ENCODE data around the gene GFY.

Gene GFY

GRCh38 chr19:49430678-49431329 is 5.6 kb downstream of the GFY start:
- TF ChIP-seq CTCF (IDR thresholded peaks at IDR 0.05; ENCODE audit: borderline replicate concordance, control extremely low read depth, extremely low read depth, insufficient read depth, missing control alignments), result peak; percentile 6
- in situ Hi-C loops (cut with MboI; ENCODE audit: low sequenced_read_pairs, unreplicated experiment), result loop anchor here (25.0 kb wide), 1 partner anchor 169 kb away; no protein-coding TSS in a partner anchor
- DNase-seq (ENCODE audit: low spot score), result peak; percentile 66

GRCh38 chr19:49431330-49431749 is 6.2 kb downstream of the GFY start:
- in situ Hi-C loops (cut with MboI; ENCODE audit: low sequenced_read_pairs, unreplicated experiment), result loop anchor here (25.0 kb wide), 1 partner anchor 169 kb away; no protein-coding TSS in a partner anchor
- no peak for TF ChIP-seq CTCF (IDR thresholded peaks at IDR 0.05; ENCODE audit: borderline replicate concordance, control extremely low read depth, extremely low read depth, insufficient read depth, missing control alignments)
- peak; percentile 53 for DNase-seq (ENCODE audit: low spot score)

GRCh38 chr19:49432141-49433073 is 7.2 kb downstream of the GFY start:
- no peak for TF ChIP-seq CTCF (IDR thresholded peaks at IDR 0.05; ENCODE audit: borderline replicate concordance, control extremely low read depth, extremely low read depth, insufficient read depth, missing control alignments)
- DNase-seq (ENCODE audit: low spot score), result peak; percentile 63
- in situ Hi-C loops (cut with MboI; ENCODE audit: low sequenced_read_pairs, unreplicated experiment), result loop anchor here (25.0 kb wide), 1 partner anchor 170 kb away; no protein-coding TSS in a partner anchor

GRCh38 chr19:49433240-49433901 is 8.2 kb downstream of the GFY start:
- no peak for DNase-seq (ENCODE audit: low spot score)
- no peak for TF ChIP-seq CTCF (IDR thresholded peaks at IDR 0.05; ENCODE audit: borderline replicate concordance, control extremely low read depth, extremely low read depth, insufficient read depth, missing control alignments)
- in situ Hi-C loops (cut with MboI; ENCODE audit: low sequenced_read_pairs, unreplicated experiment), result loop anchor here (25.0 kb wide), 1 partner anchor 171 kb away; no protein-coding TSS in a partner anchor

GRCh38 chr19:49434907-49435583 is 9.9 kb downstream of the GFY start:
- in situ Hi-C loops (cut with MboI; ENCODE audit: low sequenced_read_pairs, unreplicated experiment), result loop anchor here (25.0 kb wide), 1 partner anchor 173 kb away; no protein-coding TSS in a partner anchor
- no peak for DNase-seq (ENCODE audit: low spot score)
- no peak for TF ChIP-seq CTCF (IDR thresholded peaks at IDR 0.05; ENCODE audit: borderline replicate concordance, control extremely low read depth, extremely low read depth, insufficient read depth, missing control alignments)
